Measurements from ENCODE around the gene ZNF267.
A peak's percentile ranks its signal among the peaks of the same experiment; 100 is the strongest.
"Not testable (repeated sequence)": the region's sequence is repeated elsewhere in the genome, so short reads cannot be mapped to it uniquely, and the experiment has no call there.

Gene ZNF267

DNA sequence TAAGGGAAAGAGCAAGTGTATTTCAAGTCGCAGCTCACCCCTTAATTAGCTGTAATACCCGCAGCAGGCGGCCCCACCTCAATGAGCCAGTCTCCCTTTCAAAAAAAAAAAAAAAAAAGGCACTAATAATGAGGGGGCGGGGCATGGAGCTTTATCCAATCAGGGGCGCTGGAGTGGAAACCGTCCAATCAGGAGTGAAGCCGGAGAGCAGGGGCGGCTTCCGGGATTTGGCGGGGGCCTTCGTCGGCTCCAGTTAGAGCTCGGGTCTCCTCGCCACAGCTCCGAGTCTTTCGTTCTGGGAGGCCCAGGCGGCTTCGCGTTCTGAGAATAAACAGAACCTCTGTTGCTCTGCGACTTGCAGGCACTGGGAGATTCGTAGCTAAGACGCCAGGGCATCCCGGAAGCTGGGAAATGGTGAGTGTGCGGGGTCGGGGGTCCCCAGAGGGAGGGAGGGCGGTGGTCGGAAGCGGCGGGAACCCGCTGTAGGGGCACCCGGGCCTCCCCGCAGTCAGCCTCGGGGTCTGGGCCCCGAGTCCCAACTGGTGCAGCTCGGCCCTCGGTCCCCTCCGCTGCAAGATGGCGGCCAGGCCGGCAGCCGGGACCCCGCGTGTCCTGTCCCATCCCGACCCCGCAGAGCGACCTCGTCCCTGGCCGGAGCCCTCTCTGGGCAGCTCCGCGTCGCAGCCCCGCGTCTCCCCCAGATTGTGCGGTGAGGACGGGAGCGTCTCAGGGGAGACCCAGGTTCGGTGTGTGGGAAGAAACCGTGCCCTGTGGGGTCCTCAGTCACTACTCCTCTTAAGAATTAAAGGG lies at the start of gene ZNF267:
ZNF267 (plus strand) TSS at position 252 of the 810 bp plus-strand sequence; CDS start at position 412, 160 bp downstream.
- DNase-seq (ENCODE audit: low read depth), result peak; percentile 92
- TF ChIP-seq, protein P1, sequence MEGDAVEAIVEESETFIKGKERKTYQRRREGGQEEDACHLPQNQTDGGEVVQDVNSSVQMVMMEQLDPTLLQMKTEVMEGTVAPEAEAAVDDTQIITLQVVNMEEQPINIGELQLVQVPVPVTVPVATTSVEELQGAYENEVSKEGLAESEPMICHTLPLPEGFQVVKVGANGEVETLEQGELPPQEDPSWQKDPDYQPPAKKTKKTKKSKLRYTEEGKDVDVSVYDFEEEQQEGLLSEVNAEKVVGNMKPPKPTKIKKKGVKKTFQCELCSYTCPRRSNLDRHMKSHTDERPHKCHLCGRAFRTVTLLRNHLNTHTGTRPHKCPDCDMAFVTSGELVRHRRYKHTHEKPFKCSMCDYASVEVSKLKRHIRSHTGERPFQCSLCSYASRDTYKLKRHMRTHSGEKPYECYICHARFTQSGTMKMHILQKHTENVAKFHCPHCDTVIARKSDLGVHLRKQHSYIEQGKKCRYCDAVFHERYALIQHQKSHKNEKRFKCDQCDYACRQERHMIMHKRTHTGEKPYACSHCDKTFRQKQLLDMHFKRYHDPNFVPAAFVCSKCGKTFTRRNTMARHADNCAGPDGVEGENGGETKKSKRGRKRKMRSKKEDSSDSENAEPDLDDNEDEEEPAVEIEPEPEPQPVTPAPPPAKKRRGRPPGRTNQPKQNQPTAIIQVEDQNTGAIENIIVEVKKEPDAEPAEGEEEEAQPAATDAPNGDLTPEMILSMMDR (IDR thresholded peaks at IDR 0.05; ENCODE audit: insufficient read depth, low read depth, low read length, missing control alignments), result no peak
- peak within 1 kb of the TSS; percentile 96 for H3K4me3 ChIP-seq (ENCODE audit: low read length)

DNA sequence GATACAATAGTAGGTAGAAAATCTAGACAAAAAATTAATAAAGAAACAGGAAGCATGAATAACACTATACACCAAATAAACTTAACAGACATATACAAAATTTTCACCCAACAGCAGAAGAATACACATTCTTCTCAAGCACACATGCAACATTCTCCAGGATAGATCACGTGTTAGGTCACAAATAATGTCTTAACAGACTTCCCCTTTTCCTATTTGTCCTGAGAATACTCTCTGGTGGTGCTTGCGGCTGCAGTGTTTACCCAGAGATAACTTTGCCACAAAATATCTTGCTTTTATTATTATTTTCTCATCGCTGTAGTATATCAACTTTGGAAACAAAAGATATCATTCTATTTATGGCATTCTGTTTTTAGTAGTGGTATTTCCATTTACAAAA lies 40.6 kb upstream of the ZNF267 start:
- TF ChIP-seq, protein P1 (IDR thresholded peaks at IDR 0.05; ENCODE audit: insufficient read depth, low read depth, low read length, missing control alignments), result no peak
- no peak for DNase-seq (ENCODE audit: low read depth)
- no peak overlapping the region for H3K4me3 ChIP-seq (ENCODE audit: low read length)

DNA sequence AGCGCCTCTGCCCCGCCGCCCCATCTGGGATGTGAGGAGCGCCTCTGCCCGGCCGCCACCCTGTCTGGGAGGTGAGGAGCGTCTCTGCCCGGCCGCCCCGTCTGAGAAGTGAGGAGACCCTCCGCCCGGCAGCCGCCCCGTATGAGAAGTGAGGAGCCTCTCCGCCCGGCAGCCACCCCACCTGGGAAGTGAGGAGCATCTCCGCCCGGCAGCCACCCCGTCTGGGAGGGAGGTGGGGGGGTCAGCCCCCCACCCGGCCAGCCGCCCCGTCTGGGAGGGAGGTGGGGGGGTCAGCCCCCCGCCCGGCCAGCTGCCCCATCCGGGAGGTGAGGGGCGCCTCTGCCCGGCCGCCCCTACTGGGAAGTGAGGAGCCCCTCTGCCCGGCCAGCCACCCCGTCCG lies 37.2 kb upstream of the ZNF267 start:
- not testable (repeated sequence) for DNase-seq (ENCODE audit: low read depth)

DNA sequence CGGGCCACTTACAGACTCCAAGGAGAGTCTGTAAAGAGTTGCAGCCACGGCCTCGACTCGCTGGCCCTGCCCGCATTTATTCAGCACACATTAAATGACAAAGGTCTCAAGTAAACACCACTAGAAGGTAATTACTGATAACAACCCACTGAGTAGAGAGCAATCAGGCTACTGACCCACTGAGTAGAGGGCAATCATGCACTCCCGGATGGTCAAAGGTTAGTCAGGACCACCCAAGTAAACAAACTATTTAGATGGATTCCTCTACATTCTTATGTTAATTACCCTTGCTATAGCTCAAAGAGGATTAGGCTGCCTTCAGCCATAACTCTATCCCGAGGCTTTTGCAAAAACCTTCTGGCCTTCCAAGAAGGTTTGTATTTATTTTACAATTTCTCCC lies 30.7 kb upstream of the ZNF267 start:
- DNase-seq (ENCODE audit: low read depth), result no peak
- no peak overlapping the region for H3K4me3 ChIP-seq (ENCODE audit: low read length)
- TF ChIP-seq, protein P1 (IDR thresholded peaks at IDR 0.05; ENCODE audit: insufficient read depth, low read depth, low read length, missing control alignments), result no peak

More for the DNA sequence above, 37.2 kb upstream of the ZNF267 start:
- not testable (repeated sequence) for H3K4me3 ChIP-seq (ENCODE audit: low read length)

DNA sequence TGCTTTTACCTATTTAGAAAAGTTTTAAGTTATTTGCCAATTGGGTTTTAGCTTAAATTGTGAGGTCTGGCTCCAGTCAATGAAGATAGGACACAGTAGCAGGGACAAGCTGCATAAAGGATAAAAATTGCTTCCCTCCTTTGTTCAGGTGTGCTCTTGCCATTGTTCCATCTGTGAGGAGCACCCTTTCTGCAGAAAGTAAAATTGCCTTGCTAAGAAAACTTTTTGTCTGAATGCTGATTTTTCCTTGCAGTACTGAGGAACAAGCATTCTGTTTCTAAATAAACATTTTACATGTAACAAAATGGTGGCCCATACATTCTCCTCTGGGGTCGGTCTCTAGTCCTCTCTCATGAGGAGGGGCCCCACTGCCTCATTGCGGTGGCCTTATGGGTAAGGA lies 25.0 kb upstream of the ZNF267 start:
- not testable (repeated sequence) for H3K4me3 ChIP-seq (ENCODE audit: low read length); DNase-seq (ENCODE audit: low read depth)

DNA sequence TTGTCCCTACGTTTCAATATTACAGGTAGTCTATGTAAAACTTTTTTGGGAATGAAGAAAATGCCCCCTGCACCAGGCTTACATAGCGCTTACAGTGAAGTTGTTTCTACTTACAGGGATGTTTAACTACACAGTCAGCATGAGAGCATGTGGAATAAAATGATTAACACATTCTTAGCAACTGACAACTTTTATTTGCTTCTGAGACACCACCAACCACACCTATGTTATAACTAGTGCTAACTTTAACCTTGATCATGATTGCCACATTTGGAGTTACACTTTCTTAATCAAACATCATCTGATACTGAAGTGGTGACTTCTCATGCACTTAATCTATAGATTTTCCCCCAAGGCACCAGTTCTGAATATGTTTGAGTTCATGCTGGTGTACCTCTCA lies 20.3 kb upstream of the ZNF267 start:
- TF ChIP-seq, protein P1 (IDR thresholded peaks at IDR 0.05; ENCODE audit: insufficient read depth, low read depth, low read length, missing control alignments), result no peak
- DNase-seq (ENCODE audit: low read depth), result peak; percentile 48

DNA sequence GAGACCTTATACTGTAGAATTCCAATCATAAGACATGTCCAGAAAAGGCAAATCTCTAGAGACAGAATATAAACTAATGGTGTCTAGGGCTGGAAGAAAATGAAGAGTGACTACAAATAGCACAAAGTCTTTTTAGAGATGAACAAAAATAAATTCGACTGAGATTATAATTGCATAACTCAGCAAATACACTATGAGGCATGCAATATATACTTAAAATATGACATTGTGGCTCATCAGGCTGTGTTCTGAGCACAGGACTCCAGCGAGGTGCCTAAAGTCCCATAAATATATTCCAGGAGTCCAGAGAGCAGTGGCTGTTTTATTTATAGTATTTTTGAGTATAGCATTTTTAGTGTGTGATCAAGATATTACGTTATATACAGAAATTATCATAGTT lies 13.1 kb upstream of the ZNF267 start:
- TF ChIP-seq, protein P1 (IDR thresholded peaks at IDR 0.05; ENCODE audit: insufficient read depth, low read depth, low read length, missing control alignments), result no peak
- DNase-seq (ENCODE audit: low read depth), result no peak
- no peak overlapping the region for H3K4me3 ChIP-seq (ENCODE audit: low read length)

More for the DNA sequence above, 20.3 kb upstream of the ZNF267 start:
- no peak overlapping the region for H3K4me3 ChIP-seq (ENCODE audit: low read length)

DNA sequence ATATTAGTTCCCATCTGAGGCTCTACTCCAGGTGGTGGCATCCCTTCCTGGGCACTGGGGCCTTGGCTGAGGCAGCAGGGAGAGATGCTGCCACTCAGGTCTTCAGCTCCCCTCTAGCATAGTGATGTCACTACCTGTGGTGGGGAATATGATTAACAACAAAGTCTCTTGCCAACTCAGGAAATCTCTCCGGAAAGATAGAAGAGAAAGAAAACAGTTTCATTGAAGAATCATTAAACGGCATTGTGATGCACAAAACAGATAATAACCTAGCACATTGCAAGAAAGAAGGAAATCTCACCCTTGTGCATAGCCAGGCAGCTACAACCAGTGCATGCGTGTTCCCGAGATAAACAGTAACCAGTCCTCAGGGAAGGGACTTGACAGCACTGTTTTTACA lies 12.2 kb upstream of the ZNF267 start:
- DNase-seq (ENCODE audit: low read depth), result no peak
- H3K4me3 ChIP-seq (ENCODE audit: low read length), result no peak overlapping the region
- TF ChIP-seq, protein P1 (IDR thresholded peaks at IDR 0.05; ENCODE audit: insufficient read depth, low read depth, low read length, missing control alignments), result no peak

Data from epithelial cell of esophagus (primary cell).